ENCODE data around the gene CAV2.

GRCh38 chr7:116525298-116525912 lies 25.9 kb downstream of the CAV2 start:
- TF ChIP-seq CTCF (conservative IDR thresholded peaks at IDR 0.05) (no peak), ZFX (IDR thresholded peaks at IDR 0.05) (no peak)
